Lower leg skin (tissue), 3 donors: ENCODE results near the gene TMEM129.

Experiments
- CTCF ChIP-seq, 3 donors: fragments of 450-650 bp; IDR thresholded peaks; one replicate each; pipeline ENCODE4 v1.5.1; 2016; ENCODE audit warnings: antibody characterized with exemption in 3 of 3, mild to moderate bottlenecking in 3 of 3, moderate library complexity in 2 of 3
- POLR2A ChIP-seq, 2 donors: fragments of 450-650 bp; IDR thresholded peaks; one replicate each; pipeline ENCODE4 v1.6.1; 2016 to 2017; ENCODE audit warnings: antibody characterized with exemption in 2 of 2, mild to moderate bottlenecking in 1 of 2, moderate library complexity in 1 of 2

- TF ChIP-seq CTCF (IDR thresholded peaks at IDR 0.05), result no peak
- TF ChIP-seq POLR2A (IDR thresholded peaks at IDR 0.05), result no peak
Observed at GRCh38 chr4:1683261-1683735, 37.8 kb downstream of the TMEM129 start.
